Immature natural killer cell (primary cell): ENCODE measurements around the gene EIF3C. TPM values are rescaled to one million over a fixed set of nuclear protein-coding genes. Genes with fewer than 3 reads are reported as not detected.

Experiments used
- polyA plus RNA-seq, 3 donors: library from polyadenylated mRNA; unstranded; fragments of 300-500 nt; fragmentation: Illumina TruSeq; gene quantifications; one replicate each; pipeline ENCODE4 v1.2.3, GENCODE V29; 2021

The EIF3C gene
- polyA plus RNA-seq, 3 donors from 2014 or later, result 159 to 311 (median 198) TPM

Other genes starting within 250 kb of the EIF3C start
- not detected for gene NPIPB7, start 239.1 kb upstream of the EIF3C start, polyA plus RNA-seq
- 10 to 100 TPM; 18.8 to 52.2 (median 32.2) TPM for gene CLN3, start 219.4 kb upstream of the EIF3C start, polyA plus RNA-seq
- 10 to 100 TPM in 1 of 3 donors, 1 to 10 TPM in 1, under 1 TPM in 1; 0.49 to 15.2 (median 2.6) TPM for gene APOBR, start 216.8 kb upstream of the EIF3C start, polyA plus RNA-seq
- not detected for gene IL27, start 204.6 kb upstream of the EIF3C start, polyA plus RNA-seq
- not detected for gene NUPR1, start 172.5 kb upstream of the EIF3C start, polyA plus RNA-seq
- 10 to 100 TPM; 39.7 to 58.8 (median 40.8) TPM for gene SGF29, start 157.5 kb upstream of the EIF3C start, polyA plus RNA-seq
- gene SULT1A2, start 114.4 kb upstream of the EIF3C start, polyA plus RNA-seq, result under 1 TPM in 1 of 3 donors, not detected in 2; 0.44 TPM
- gene SULT1A1, start 101.4 kb upstream of the EIF3C start, polyA plus RNA-seq, result 1 to 10 TPM; 4.5 to 7.0 (median 6.5) TPM
- gene NPIPB8, start 73.4 kb upstream of the EIF3C start, polyA plus RNA-seq, result not detected
- gene NPIPB9, start 40.3 kb downstream of the EIF3C start, polyA plus RNA-seq, result not detected
- 10 to 100 TPM in 1 of 3 donors, 1 to 10 TPM in 2; 3.0 to 28.5 (median 9.7) TPM for gene ATXN2L, start 111.5 kb downstream of the EIF3C start, polyA plus RNA-seq
- 100 to 1,000 TPM; 149 to 206 (median 153) TPM for gene TUFM, start 134.9 kb downstream of the EIF3C start, polyA plus RNA-seq
- 1 to 10 TPM; 1.4 to 3.0 (median 1.6) TPM for gene SH2B1, start 152.4 kb downstream of the EIF3C start, polyA plus RNA-seq
- gene ATP2A1, start 167.0 kb downstream of the EIF3C start, polyA plus RNA-seq, result under 1 TPM in 1 of 3 donors, not detected in 2; 0.31 TPM
- gene RABEP2, start 213.8 kb downstream of the EIF3C start, polyA plus RNA-seq, result 10 to 100 TPM in 1 of 3 donors, 1 to 10 TPM in 2; 6.3 to 13.9 (median 9.6) TPM
- under 1 TPM; 0.18 to 0.29 (median 0.27) TPM for gene CD19, start 220.5 kb downstream of the EIF3C start, polyA plus RNA-seq
- 10 to 100 TPM; 22.2 to 37.3 (median 33.0) TPM for gene NFATC2IP, start 239.5 kb downstream of the EIF3C start, polyA plus RNA-seq